Inferior parietal cortex (tissue), 1 donor: ENCODE data around the gene CPNE5.

ENCODE experiments used
- DNase-seq: peaks from one replicate; pipeline ENCODE4 v3.0.0-alpha.2; 2016; ENCODE audit errors: extremely low spot score

Gene CPNE5

DNA sequence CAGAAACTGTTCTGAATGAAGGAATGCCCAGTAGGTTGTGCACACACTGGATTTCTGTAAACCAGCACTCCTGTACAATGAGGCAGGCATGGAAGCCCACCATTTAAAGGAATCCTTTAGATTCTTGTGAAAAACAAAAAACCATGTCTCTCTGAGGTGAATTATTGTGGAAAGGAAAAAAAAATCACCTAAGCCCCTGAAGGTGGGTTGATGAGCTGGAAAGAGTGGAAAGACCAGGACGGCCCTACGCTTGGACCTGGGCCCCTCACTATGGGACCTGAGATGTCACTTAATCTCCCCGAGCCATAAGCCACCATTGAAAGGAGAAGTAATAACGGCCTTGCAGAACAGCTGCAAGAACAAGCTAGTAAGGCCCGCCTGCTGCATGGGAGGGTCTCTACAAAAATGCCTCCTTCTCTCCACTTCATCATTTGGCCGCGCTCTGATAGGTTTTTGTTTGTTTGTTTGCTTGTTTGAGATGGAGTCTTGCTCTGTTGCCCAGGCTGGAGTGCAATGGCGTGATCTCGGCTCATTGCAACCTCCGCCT, 72.8 kb downstream of the CPNE5 start:
- no peak for DNase-seq

DNA sequence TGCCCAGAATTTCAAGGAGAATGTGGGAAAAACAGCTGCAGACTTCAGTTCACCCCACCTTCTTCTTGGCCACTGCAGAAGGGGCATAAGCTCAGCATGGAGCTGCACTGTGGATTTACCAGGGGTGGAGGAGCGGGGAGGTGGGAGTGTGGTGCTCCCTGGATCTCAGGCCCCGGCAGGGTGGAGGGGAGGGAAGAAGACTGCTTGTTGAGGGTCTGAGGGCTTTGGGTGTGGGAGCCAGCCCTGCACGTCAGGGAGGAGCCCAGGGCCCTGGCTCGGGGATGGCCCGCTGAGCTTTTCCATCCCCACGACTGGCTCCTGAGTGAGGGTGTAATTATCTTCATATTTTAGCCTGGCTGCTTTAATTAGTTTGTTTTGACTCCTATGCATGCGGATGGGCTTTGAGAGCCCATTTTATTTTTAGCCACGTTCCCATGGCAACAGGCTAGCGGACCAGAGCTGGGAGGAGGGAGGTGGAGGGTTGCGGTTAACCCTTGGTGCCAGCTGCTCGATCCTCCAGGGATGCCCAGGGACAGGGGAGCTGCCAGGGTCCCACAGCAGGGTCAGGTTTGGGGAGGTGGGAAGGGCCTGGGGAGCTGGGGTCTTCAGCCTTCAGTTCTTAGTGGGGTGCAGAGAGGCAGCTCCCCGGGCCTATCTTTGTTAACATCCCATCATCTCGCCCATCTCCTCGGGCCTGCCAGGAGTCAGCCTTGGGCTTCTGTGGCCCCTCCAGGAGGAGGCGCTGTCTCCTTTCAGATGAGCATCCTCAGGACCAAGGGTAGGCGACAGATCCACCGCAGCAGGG, 73.4 kb downstream of the CPNE5 start:
- DNase-seq = peak; percentile 89

GRCh38 chr6:36765190-36765589, 74.1 kb downstream of the CPNE5 start:
- no peak for DNase-seq

DNA sequence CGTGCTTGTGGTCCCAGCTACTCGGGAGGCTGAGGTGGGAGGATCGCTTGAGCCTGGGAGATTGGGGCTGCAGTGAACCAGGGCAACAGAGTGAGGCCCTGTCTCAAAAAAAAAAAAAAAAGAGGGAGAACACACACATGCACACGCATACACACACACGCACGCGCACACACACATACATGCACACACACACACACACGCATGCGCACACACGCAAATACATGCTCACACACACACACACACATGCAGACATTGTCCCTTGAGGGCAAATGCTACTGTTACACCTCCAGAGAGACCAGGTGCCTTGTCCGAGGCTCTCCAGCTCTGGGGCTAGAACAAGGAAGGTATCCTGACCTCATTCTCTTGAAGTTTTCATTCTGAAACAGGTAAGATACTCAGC, 77.1 kb downstream of the CPNE5 start:
- DNase-seq = no peak

DNA sequence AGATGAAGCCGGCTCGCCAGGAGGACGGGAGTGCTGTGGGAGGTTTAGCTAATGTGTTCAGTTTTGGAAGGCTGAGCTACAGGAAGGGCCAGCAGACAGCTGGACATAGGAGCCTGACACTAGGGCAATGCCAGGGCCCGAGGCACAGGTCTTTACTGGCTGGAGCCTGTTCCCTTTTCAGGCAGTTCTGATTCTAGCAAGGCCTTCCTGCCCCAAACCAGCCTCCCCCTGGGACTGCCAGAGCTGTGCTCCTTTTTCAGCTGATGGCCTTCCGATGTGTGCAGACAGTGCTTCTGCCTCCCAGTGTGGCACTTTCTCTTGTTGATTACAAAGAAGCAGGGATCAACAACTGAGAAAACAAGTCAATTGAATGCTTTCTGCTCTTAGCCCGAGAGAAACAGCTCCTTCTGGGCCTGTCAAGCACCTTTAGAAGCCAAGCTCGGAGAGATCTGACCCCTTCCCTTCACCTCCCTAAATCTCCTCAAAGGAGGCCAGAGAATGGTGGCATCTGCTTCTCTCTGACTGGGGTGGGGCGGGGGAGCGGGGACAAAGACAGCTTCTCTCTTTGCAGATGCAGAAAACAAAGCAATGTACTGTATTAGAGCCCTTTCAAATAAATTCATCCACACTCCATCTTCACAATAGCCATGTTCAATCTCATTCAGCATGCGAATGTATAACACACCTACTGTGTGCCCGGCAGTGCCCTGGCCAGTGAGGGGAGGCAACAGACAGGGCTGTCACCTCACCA, 78.4 kb downstream of the CPNE5 start:
- DNase-seq = peak; percentile 42

- DNase-seq = peak; percentile 83
Observed at GRCh38 chr6:36759148-36759759, 80.0 kb downstream of the CPNE5 start.

- DNase-seq = no peak
Observed at GRCh38 chr6:36758516-36759147, 80.6 kb downstream of the CPNE5 start.

- DNase-seq = no peak
Observed at GRCh38 chr6:36757943-36758508, 81.2 kb downstream of the CPNE5 start.

DNA sequence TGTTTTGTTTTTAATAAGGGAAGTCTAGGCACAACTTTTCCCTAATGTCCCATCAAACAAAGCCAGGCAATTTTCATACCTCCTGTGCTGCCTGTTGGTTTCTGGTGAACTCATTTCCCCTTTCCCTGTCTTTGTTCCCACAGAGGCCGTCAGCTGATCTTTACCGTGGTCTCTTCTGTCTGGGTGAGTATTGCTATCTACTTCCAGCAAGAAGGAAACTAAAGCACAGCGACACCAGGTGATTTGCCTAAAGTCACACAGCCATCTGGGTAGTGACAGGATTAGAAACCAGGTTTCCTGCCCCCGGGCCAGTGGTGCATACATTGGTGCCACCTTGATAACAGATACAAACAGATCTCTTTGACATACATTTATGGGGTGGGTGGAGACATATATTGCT, 82.0 kb downstream of the CPNE5 start:
- no peak for DNase-seq

- DNase-seq = no peak
Observed at GRCh38 chr6:36756786-36757185, 82.5 kb downstream of the CPNE5 start.

- DNase-seq = no peak
Observed at GRCh38 chr6:36755435-36756348, 83.6 kb downstream of the CPNE5 start.

DNA sequence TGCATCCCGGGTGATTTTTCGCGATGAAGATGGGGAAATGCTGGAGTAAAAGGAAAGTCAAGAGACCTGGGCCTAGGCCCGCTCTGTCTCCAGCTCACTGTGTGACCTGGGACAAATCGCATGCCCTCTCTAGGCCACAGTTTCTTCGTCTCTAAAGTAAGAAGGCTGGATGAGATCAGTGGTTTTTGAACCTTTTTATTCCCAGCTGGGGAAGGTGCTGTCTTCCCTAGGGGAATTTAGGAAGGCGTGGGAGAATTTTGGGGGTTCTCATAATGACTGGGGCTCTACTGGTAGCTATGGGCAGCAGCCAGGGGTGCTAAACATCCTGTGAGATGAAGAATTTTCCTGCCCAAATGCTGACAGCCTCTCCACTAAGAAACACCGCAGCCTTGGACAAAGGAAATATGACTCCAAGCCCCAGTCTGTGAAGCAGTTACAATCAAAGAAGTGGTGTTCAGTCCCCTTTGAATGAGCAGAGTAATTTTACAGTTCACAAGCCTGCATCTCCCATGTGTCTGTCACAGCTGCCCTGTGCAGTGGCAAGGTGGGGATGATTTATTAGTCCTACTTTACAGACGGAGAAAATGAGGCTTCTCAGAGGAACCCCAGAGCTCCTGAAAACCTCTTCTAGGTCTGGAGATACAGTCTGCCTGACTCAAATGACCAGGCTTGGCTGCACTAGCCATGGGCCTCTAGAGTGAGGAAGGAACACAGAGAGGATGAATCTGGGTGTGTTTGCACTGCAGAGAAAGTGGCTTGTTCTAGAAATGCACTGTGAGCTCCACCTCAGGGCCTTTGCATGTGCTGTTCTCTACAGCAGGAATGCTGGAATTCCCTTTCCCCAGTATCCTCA, 84.4 kb downstream of the CPNE5 start:
- DNase-seq = no peak

DNA sequence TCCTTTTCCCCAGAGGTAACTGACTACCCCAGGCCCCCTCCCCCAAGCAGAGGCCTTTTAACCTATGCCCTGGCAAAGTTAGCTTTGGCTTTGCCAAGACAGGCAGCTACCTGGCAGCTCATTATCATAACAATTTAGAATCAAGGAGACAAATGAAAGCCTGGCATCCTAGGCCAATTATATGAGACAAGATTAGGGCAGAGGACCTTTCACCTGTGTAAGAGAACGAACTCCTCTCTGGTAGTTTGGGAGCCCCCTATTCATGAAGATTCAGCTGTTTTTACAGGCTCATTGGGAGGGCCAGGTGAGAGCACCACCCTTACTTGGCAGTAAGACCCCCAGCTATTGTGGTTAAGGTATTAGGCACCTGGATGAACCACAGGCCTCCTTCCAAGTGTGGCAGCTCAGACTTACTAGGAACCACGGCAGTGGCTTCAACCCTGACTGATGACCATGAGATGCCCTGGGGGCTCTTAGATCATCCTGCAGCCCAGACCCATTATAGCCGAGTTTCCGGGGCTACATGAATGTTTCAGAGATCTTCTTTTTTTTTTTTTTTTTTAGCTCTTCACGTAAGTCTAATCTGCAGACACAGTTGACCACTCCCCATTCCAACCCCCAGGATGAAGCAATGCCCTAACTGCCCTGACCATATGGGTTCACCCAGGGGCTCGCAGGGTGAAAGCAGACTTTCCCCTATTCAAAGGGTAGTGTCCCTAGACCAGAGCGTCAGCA, 85.4 kb downstream of the CPNE5 start:
- no peak for DNase-seq

DNA sequence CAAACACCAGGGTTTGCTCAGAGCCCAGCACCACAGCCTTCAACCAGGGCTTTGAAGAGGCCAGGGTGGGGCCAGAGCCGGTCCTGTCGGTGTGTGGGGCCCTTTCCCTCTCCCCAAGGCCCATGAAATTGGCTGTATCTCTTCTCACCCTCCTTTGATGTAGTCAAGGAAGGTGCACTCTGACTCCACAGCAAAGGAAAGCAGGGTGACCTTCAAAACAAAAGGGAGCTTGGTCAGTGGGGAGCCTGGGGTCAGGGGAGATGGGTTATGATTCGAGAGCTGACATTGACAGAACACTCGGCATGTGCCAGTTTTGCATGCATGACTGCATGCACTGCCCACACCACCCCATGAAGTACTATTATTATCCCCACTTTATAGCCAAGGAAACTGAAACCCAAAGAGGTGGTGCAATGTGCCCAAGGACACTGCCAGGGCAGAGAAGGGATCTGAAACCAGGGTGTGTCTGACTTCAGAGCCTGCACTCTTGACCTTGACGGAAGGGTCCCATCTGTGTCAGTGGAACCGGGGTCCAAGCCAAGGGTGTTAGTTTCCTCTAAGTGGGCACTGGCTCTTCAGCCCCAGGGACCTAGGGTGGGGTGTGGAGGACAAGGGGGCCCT, 86.2 kb downstream of the CPNE5 start:
- no peak for DNase-seq

GRCh38 chr6:36752187-36752885, 86.9 kb downstream of the CPNE5 start:
- no peak for DNase-seq

- DNase-seq = no peak
Observed at GRCh38 chr6:36751833-36752186, 87.4 kb downstream of the CPNE5 start.

DNA sequence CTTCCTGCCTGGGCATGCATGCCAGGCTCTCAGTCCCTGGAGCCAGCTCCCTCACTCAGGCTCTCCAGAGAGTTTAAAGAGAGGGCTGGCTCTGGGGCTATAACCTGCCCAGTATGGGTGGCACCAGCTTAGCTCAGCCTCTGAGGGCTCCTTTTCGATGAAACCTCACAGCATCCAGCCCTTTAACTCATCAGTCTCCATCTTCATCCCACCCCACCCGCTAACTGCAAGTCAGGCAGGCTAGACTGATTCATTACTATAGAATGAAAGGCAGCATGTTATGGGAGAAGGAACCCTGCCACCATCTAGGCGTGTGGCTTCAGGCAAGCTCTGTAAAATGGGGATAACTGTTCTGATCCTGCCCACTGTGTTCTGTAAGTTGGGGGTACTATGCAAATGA, 88.2 kb downstream of the CPNE5 start:
- DNase-seq = no peak
